GM12874 (cell line): Measurements from ENCODE around the gene CPT1B.
A peak's percentile ranks its signal among the peaks of the same experiment; 100 is the strongest.

Experiments
- TF ChIP-seq, protein P1 (sequence below): IDR thresholded peaks from 2 replicates; pipeline ENCODE4 v1.5.1; 2011; ENCODE audit warnings: low read depth, mild to moderate bottlenecking, control low read depth, low read length, moderate library complexity; ENCODE audit not compliant: insufficient read depth

Gene CPT1B

GRCh38 chr22:50568626-50569025, 9.6 kb downstream of the CPT1B start:
- TF ChIP-seq, protein P1, sequence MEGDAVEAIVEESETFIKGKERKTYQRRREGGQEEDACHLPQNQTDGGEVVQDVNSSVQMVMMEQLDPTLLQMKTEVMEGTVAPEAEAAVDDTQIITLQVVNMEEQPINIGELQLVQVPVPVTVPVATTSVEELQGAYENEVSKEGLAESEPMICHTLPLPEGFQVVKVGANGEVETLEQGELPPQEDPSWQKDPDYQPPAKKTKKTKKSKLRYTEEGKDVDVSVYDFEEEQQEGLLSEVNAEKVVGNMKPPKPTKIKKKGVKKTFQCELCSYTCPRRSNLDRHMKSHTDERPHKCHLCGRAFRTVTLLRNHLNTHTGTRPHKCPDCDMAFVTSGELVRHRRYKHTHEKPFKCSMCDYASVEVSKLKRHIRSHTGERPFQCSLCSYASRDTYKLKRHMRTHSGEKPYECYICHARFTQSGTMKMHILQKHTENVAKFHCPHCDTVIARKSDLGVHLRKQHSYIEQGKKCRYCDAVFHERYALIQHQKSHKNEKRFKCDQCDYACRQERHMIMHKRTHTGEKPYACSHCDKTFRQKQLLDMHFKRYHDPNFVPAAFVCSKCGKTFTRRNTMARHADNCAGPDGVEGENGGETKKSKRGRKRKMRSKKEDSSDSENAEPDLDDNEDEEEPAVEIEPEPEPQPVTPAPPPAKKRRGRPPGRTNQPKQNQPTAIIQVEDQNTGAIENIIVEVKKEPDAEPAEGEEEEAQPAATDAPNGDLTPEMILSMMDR = no peak

DNA sequence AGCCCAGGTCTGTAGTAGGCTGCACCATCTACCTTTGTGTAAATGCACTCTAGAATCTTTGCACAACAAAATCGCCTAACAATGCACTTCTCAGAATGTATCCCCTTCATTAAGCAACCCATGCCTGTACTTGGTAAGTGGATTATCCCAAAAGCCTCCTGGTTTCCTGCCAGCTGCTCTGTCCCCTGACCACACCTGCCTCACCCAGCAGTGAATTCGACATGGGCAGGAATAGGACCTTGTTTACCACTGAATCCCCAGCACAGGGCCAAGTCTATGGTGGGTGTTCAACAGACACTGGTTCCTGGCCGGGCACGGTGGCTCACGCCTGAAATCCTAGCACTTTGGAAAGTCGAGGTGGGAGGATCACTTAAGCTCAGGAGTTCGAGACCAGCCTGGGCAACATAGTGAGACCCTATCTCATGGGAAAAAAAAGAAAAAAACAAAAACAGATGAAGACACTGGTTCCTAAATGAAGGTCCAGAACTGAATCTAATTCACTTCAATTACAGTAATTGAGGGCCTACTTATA, 10.4 kb downstream of the CPT1B start:
- TF ChIP-seq, protein P1 = no peak

DNA sequence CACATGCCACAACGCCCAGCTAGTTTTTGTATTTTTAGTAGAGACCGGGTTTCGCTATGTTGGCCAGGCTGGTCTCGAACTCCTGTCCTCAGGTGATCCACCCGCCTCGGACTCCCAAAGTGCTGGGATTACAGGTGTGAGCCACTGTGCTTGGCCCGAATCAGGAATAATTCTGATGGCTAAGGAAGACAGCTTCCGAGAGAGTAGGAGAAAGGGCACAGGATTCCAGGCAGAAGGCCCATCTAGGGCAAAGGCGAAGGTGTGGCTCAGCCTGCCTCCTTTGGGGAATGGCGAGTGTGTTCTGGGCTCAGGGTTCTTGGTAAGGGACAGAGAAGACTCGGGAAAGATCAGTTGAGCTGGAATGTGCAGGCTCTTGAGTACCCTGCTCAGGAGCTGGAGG, 13.9 kb downstream of the CPT1B start:
- TF ChIP-seq, protein P1 = no peak

- TF ChIP-seq, protein P1 = no peak
These were observed 14.6 kb downstream of the CPT1B start for GRCh38 chr22:50563413-50564160.

- TF ChIP-seq, protein P1 = peak; percentile 98
These were observed 15.5 kb downstream of the CPT1B start, which contains the start of gene SYCE3 for GRCh38 chr22:50562523-50563412. Gene SYCE3 (minus strand): TSS chr22:50562919. CDS start chr22:50556405, 6,514 bp downstream.

DNA sequence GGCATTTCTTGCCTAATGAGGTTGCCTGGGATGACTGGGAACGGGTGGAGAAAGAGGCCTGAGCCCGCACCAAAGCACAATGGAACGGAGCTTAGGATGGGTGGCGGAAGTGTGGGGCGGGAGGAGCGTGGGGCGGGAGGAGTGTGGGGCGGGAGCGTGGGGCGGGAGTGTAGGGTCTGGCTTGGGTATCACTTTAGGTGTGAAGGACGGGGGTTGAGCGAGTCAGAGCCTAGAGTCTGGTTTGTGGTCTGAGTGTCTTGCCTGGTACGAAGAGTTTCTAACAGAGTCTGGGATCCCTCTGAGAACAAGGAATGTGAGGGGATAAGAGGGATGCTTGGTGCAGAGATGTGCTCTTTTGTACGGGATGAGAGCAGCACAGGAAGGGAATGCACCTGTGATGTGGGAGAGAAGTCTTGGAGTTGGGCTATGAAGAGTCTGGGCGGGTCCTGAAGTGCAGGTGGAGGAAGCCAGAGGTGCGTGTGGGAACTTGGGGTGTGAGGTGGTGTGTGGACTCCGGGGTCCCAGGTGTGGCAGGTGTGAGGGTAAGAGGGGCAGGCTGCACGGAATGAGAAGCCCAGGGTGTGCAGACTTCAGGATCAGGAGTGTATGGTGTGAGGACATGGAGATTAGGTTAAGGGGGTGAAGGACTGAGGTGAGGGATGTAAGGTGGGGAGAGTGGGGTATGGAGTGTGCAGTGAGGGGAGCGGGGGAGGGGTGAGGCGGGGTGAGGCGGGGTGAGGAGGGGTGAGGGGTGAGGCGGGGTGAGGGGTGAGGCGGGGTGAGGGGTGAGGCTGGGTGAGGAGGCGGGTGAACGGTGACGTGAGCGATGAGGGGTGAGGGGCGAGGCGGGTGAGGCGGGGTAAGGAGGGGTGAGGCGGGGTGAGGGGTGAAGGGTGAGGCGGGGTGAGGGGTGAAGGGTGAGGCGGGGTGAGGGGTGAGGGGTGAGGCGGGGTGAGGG, 16.5 kb downstream of the CPT1B start:
- TF ChIP-seq, protein P1 = no peak
